H1 (cell line): ENCODE data around the gene NEU2. TPM values are rescaled to one million over a fixed set of nuclear protein-coding genes. Genes with fewer than 3 reads are reported as not detected.

Experiments
- CTCF ChIA-PET: fragments of 300-600 bp; sonication (Branson Sonifier 250); formaldehyde crosslinking; loops from one replicate; lab custom pipeline; 2021; ENCODE audit not compliant: partially characterized antibody; lab: Charles Lee
- POLR2A ChIA-PET: fragments of 300-600 bp; sonication (Branson Sonifier 250); formaldehyde crosslinking; loops from one replicate; lab custom pipeline; 2021; ENCODE audit warnings: inconsistent platforms; ENCODE audit not compliant: partially characterized antibody; lab: Charles Lee
- DNase-seq, 2 experiments: peaks; one replicate each; pipeline versions ENCODE4 v3.0.0 to v3.0.0-alpha.2; 2010 to 2022; ENCODE audit warnings: low spot score in 2 of 2, low read depth in 1 of 2, mixed read lengths in 1 of 2
- FAIRE-seq: peaks from 2 replicates; lab custom pipeline; 2011; peaks lifted over from hg19 to GRCh38; lab: Jason Lieb, UNC
- H2AFZ ChIP-seq: 2 replicates; pipeline ENCODE4 v1.8.1; 2012; ENCODE audit warnings: low read length, inconsistent platforms
- H2AK5ac ChIP-seq: 2 replicates; pipeline ENCODE4 v1.6.1; 2013; ENCODE audit warnings: low read depth, low read length
- H2BK120ac ChIP-seq: replicated peaks from 2 replicates; pipeline ENCODE3; 2013; ENCODE audit warnings: low read depth, low read length, inconsistent platforms
- H2BK12ac ChIP-seq: 2 replicates; pipeline ENCODE4 v1.6.1; 2013; ENCODE audit warnings: low read depth, low read length
- H2BK15ac ChIP-seq: 2 replicates; pipeline ENCODE4 v1.6.1; 2013; ENCODE audit warnings: low read length
- H2BK20ac ChIP-seq: 2 replicates; pipeline ENCODE4 v1.6.1; 2013; ENCODE audit warnings: low read length
- H2BK5ac ChIP-seq: 2 replicates; pipeline ENCODE4 v1.6.1; 2013; ENCODE audit warnings: low read depth, low read length
- H3K14ac ChIP-seq: 2 replicates; pipeline ENCODE4 v1.6.1; 2013; ENCODE audit warnings: inconsistent platforms; ENCODE audit not compliant: insufficient read length
- H3K18ac ChIP-seq: 2 replicates; pipeline ENCODE4 v1.6.1; 2013; ENCODE audit warnings: low read length; ENCODE audit errors: extremely low read depth
- H3K23ac ChIP-seq: 2 replicates; pipeline ENCODE4 v1.6.1; 2013; ENCODE audit warnings: inconsistent platforms; ENCODE audit not compliant: insufficient read length
- H3K23me2 ChIP-seq: 2 replicates; pipeline ENCODE4 v1.6.1; 2013; ENCODE audit warnings: low read depth, low read length
- H3K27ac ChIP-seq: 2 replicates; pipeline ENCODE4 v1.6.1; 2011; ENCODE audit warnings: low read depth, low read length, inconsistent platforms
- H3K27me3 ChIP-seq, 4 experiments: replicated peaks in 1 of 4; 1 replicate in 1 of 4; 2 replicates in 3 of 4; pipeline versions ENCODE4 v1.6.1 to v1.8.1; 2011 to 2013; ENCODE audit warnings: low read length in 3 of 4, mild to moderate bottlenecking in 3 of 4, inconsistent platforms in 2 of 4, mixed read lengths in 2 of 4, moderate library complexity in 1 of 4; ENCODE audit not compliant: control insufficient read depth in 3 of 4, insufficient read depth in 3 of 4; ENCODE audit errors: extremely low read depth in 1 of 4
- H3K36me3 ChIP-seq, 4 experiments: 2 replicates each; pipeline versions ENCODE4 v1.6.1 to v1.8.1; 2011 to 2013; ENCODE audit warnings: mild to moderate bottlenecking in 4 of 4, low read length in 3 of 4, moderate library complexity in 2 of 4, control low read depth in 1 of 4, inconsistent platforms in 1 of 4; ENCODE audit not compliant: insufficient read depth in 4 of 4, control insufficient read depth in 2 of 4
- H3K4ac ChIP-seq: replicated peaks from 2 replicates; pipeline ENCODE3; 2013; ENCODE audit warnings: low read length, low read depth, mixed read lengths, inconsistent platforms; ENCODE audit not compliant: insufficient read length
- H3K4me1 ChIP-seq, 4 experiments: replicated peaks in 1 of 4; 1 replicate in 1 of 4; 2 replicates in 3 of 4; pipeline versions ENCODE4 v1.6.1 to v1.8.1; 2011 to 2013; ENCODE audit warnings: low read length in 3 of 4, inconsistent platforms in 2 of 4, mixed read lengths in 1 of 4; ENCODE audit not compliant: insufficient read depth in 4 of 4, control insufficient read depth in 3 of 4
- H3K4me2 ChIP-seq, 2 experiments: 2 replicates each; pipeline versions ENCODE4 v1.6.1 to v1.8.1; 2011 to 2013; ENCODE audit warnings: low read depth in 2 of 2, low read length in 2 of 2, control low read depth in 1 of 2, inconsistent platforms in 1 of 2, mild to moderate bottlenecking in 1 of 2; ENCODE audit not compliant: insufficient read depth in 1 of 2
- H3K4me3 ChIP-seq, 4 experiments: fragments of 200-600, 300-600 bp in 1 of 4; sonication (generic), shearing (Covaris generic), sonication (Bioruptor Twin) in 1 of 4; 2 replicates each; pipeline versions ENCODE4 v1.5.1 to v1.8.1; 2011 to 2016; ENCODE audit warnings: low read length in 4 of 4, low read depth in 3 of 4, control low read depth in 2 of 4, inconsistent platforms in 2 of 4, mild to moderate bottlenecking in 2 of 4, mixed read lengths in 1 of 4, moderate library complexity in 1 of 4; ENCODE audit not compliant: insufficient read depth in 2 of 4; ENCODE audit errors: extremely low read depth in 1 of 4
- H3K56ac ChIP-seq: replicated peaks from 2 replicates; pipeline ENCODE3; 2013; ENCODE audit warnings: low read depth, mild to moderate bottlenecking, mixed read lengths, low read length, inconsistent platforms; ENCODE audit not compliant: insufficient read length
- H3K79me1 ChIP-seq: 2 replicates; pipeline ENCODE4 v1.6.1; 2013; ENCODE audit warnings: low read depth, low read length, control low read depth
- H3K79me2 ChIP-seq, 2 experiments: 2 replicates each; pipeline versions ENCODE4 v1.6.1 to v1.8.1; 2012 to 2013; ENCODE audit warnings: low read length in 2 of 2, mild to moderate bottlenecking in 2 of 2, inconsistent platforms in 1 of 2; ENCODE audit not compliant: insufficient read depth in 2 of 2, control insufficient read depth in 1 of 2
- H3K9ac ChIP-seq, 4 experiments: replicated peaks in 1 of 4; 1 replicate in 1 of 4; 2 replicates in 3 of 4; pipeline versions ENCODE4 v1.6.1 to v1.8.1; 2011 to 2013; ENCODE audit warnings: low read depth in 3 of 4, low read length in 3 of 4, control low read depth in 2 of 4, mild to moderate bottlenecking in 2 of 4, moderate library complexity in 2 of 4, inconsistent platforms in 1 of 4; ENCODE audit errors: extremely low read depth in 1 of 4
- H3K9me3 ChIP-seq, 2 experiments: 2 replicates each; pipeline versions ENCODE4 v1.6.1 to v1.8.1; 2012 to 2013; ENCODE audit warnings: mild to moderate bottlenecking in 2 of 2, moderate library complexity in 2 of 2, control low read depth in 1 of 2, inconsistent platforms in 1 of 2, low read depth in 1 of 2, low read length in 1 of 2, mixed read lengths in 1 of 2; ENCODE audit not compliant: insufficient read depth in 2 of 2
- H4K20me1 ChIP-seq, 2 experiments: replicated peaks in 1 of 2; 2 replicates each; pipeline versions ENCODE3 to v1.8.1; 2011 to 2013; ENCODE audit warnings: inconsistent platforms in 2 of 2, low read length in 2 of 2, mild to moderate bottlenecking in 1 of 2; ENCODE audit not compliant: insufficient read depth in 2 of 2, control insufficient read depth in 1 of 2
- H4K5ac ChIP-seq: 2 replicates; pipeline ENCODE4 v1.6.1; 2013; ENCODE audit warnings: low read length, low read depth, mixed read lengths, inconsistent platforms; ENCODE audit not compliant: insufficient read length
- H4K8ac ChIP-seq: 2 replicates; pipeline ENCODE4 v1.8.0; 2013; ENCODE audit warnings: mild to moderate bottlenecking, moderate library complexity, low read length, inconsistent platforms; ENCODE audit not compliant: insufficient read depth; ENCODE audit errors: extremely low read depth
- H4K91ac ChIP-seq: replicated peaks from 2 replicates; pipeline ENCODE3; 2013; ENCODE audit warnings: low read length, mixed read lengths, inconsistent platforms; ENCODE audit not compliant: insufficient read length
- BCL11A ChIP-seq, 2 experiments: IDR thresholded peaks; one replicate each; pipeline ENCODE4 v1.6.1; 2011; ENCODE audit warnings: low read depth in 2 of 2, low read length in 2 of 2, mild to moderate bottlenecking in 2 of 2
- CHD1 ChIP-seq: IDR thresholded peaks from 2 replicates; pipeline ENCODE4 v1.6.1; 2012; ENCODE audit warnings: low read depth, low read length, improper control_type of control experiment
- CTBP2 ChIP-seq: IDR thresholded peaks from 2 replicates; pipeline ENCODE4 v1.7.0; 2011; ENCODE audit warnings: borderline replicate concordance, mild to moderate bottlenecking, moderate library complexity, mixed read lengths, low read length; ENCODE audit not compliant: insufficient read depth, insufficient read length
- KDM1A ChIP-seq: fragments of 200-600, 300-600 bp; sonication (generic); IDR thresholded peaks from 2 replicates; pipeline ENCODE4 v1.7.1; 2016; ENCODE audit warnings: mild to moderate bottlenecking, low read length, borderline replicate concordance
- TAF7 ChIP-seq: optimal IDR thresholded peaks from 2 replicates; pipeline ENCODE3; 2011; ENCODE audit warnings: low read depth, mild to moderate bottlenecking, inconsistent platforms, low read length, moderate library complexity, borderline replicate concordance
- WGBS, 2 experiments: shearing (Covaris generic) in 1 of 2; methylation state at CpG; one replicate each; pipeline versions ENCODE4 v1.1.6 to v1.1.7; 2013 to 2015; ENCODE audit warnings: low lambda C conversion rate in 2 of 2, mixed read lengths in 2 of 2, inconsistent platforms in 1 of 2, low coverage in 1 of 2, missing lambda C conversion rate in 1 of 2; ENCODE audit not compliant: insufficient replicate concordance in 2 of 2, insufficient coverage in 1 of 2, insufficient read length in 1 of 2; ENCODE audit errors: extremely low coverage in 1 of 2, missing lambda C conversion rate in 1 of 2; 5-methylcytosine and 5-hydroxymethylcytosine counted together
- polyA plus RNA-seq, 7 experiments: library from polyadenylated mRNA; depleted of rRNA in 3 of 7; stranded (reverse) in 5 of 7; unstranded in 2 of 7; fragments of >200 nt in 5 of 7; fragments of 200-250 nt in 2 of 7; gene quantifications; 1 replicate in 5 of 7; 2 replicates in 1 of 7; 4 replicates in 1 of 7; pipeline versions ENCODE4 v1.2.1 to v1.2.3, GENCODE V29; 2011 to 2013; ENCODE audit warnings: missing spikeins in 2 of 7, mixed read lengths in 2 of 7
- total RNA-seq: library from RNA; stranded (reverse); fragmentation: NEBNext Ultra II Directional; extraction: Animal tissue kit (Norgen Biotek cat#: 25700); gene quantifications from 2 replicates; pipeline ENCODE4 v1.2.1, GENCODE V29; 2021

Gene NEU2
- total and polyA plus RNA-seq, 2 of the 8 experiments (the other 6 are each of a cell fraction or from before 2014, with no cell fraction given), result 0.12 TPM; not detected in 1

- H3K23me2 ChIP-seq, result no peaks in the 10 kb centered on the region
- no peak overlapping the region for H3K4me2 ChIP-seq
- H4K5ac ChIP-seq, result no peak overlapping the region
- H2AFZ ChIP-seq, result no peak overlapping the region
- H3K79me2 ChIP-seq, result no peaks in the 10 kb centered on the region
- no peaks in the 10 kb centered on the region for H3K9me3 ChIP-seq
- no peak for FAIRE-seq
- WGBS, 2 experiments, result 96% methylated on average over 8 of the region's 9 CpGs; no CpG with 5 or more reads in 1 of the 2 experiments
- H4K8ac ChIP-seq, result no peak overlapping the region
- H3K4me1 ChIP-seq, result peaks cover 0 to 10% (median 4%) of the 10 kb centered on the region in 4 experiments; a peak in 4 of 7 replicates
- H4K91ac ChIP-seq, result no peak overlapping the region
- H3K4ac ChIP-seq, result no peak overlapping the region
- ChIA-PET POLR2A (interaction anchor here (0.8 to 1.6 kb wide), 2 partner anchors 10 to 14 kb away, joined by 3 to 4 read pairs; no protein-coding TSS in a partner anchor), CTCF (interaction anchor here (0.7 to 4.6 kb wide), 13 partner anchors 10 to 204 kb away, joined by 3 to 25 read pairs (median 4); no protein-coding TSS in a partner anchor)
- no peak overlapping the region for H2BK20ac ChIP-seq
- no peak overlapping the region for H3K4me3 ChIP-seq
- H4K20me1 ChIP-seq, result no peaks in the 10 kb centered on the region
- no peak overlapping the region for H3K27ac ChIP-seq
- no peak overlapping the region for H2BK5ac ChIP-seq
- TF ChIP-seq TAF7, result no peak
- TF ChIP-seq KDM1A, result no peak
- TF ChIP-seq BCL11A (IDR thresholded peaks at IDR 0.05; ENCODE audit: low read depth in 2 of 2, low read length in 2 of 2), result no peak
- TF ChIP-seq CTBP2, result no peak
- TF ChIP-seq CHD1, result no peak
- no peak for DNase-seq
- H3K9ac ChIP-seq, result no peak overlapping the region
- H2BK15ac ChIP-seq, result no peak overlapping the region
- no peak overlapping the region for H3K56ac ChIP-seq
- no peak overlapping the region for H2AK5ac ChIP-seq
- H3K27me3 ChIP-seq, result no peaks in the 10 kb centered on the region; a peak in 1 of 7 replicates
- no peak overlapping the region for H3K18ac ChIP-seq
- H3K23ac ChIP-seq, result no peak overlapping the region
- no peak overlapping the region for H2BK12ac ChIP-seq
- H3K14ac ChIP-seq, result no peak overlapping the region
- no peaks in the 10 kb centered on the region for H3K79me1 ChIP-seq
- H3K36me3 ChIP-seq, result no peaks in the 10 kb centered on the region
- no peak overlapping the region for H2BK120ac ChIP-seq
Observed at GRCh38 chr2:233063976-233064411, 31.5 kb downstream of the NEU2 start.
